ENCODE results near the gene RGCC.

RGCC gene

GRCh38 chr13:41460930-41461329 lies 3.6 kb downstream of the RGCC start:
- TF ChIP-seq EZH2phosphoT487 (IDR thresholded peaks at IDR 0.05; ENCODE audit: borderline replicate concordance) (no peak), CTCF (conservative IDR thresholded peaks at IDR 0.05; ENCODE audit: low read length) (no peak)
- no peaks in the 10 kb centered on the region for H3K9me2 ChIP-seq (replicated peaks; ENCODE audit: low read depth, low read length)
- no peak overlapping the region for H3K9ac ChIP-seq (ENCODE audit: low read depth, low read length, poor library complexity, severe bottlenecking)
- H3K27me3 ChIP-seq (ENCODE audit: insufficient read depth, low read length, poor library complexity, severe bottlenecking), result peaks cover 9% of the 10 kb centered on the region
- no peak overlapping the region for H2AFZ ChIP-seq (ENCODE audit: low read length)
- peaks cover 57% of the 10 kb centered on the region for H3K4me1 ChIP-seq (ENCODE audit: insufficient read depth, low read length, poor library complexity, severe bottlenecking)
- no peak overlapping the region for H3K4me3 ChIP-seq (ENCODE audit: low read length, poor library complexity, severe bottlenecking)
- H3K36me3 ChIP-seq (ENCODE audit: insufficient read depth, low read length), result no peaks in the 10 kb centered on the region
- peaks cover 5% of the 10 kb centered on the region; the same call in 1 of the 2 replicates for H3F3A ChIP-seq (ENCODE audit: low read depth)
- H3K9me3 ChIP-seq (ENCODE audit: insufficient read depth, low read depth, low read length), result no peaks in the 10 kb centered on the region
- H4K20me1 ChIP-seq (ENCODE audit: insufficient read depth, low read length, poor library complexity, severe bottlenecking), result no peaks in the 10 kb centered on the region
- H3K79me2 ChIP-seq (ENCODE audit: insufficient read depth, low read length), result no peaks in the 10 kb centered on the region
- no peak overlapping the region for H3K4me2 ChIP-seq (ENCODE audit: low read depth, low read length, poor library complexity, severe bottlenecking)

GRCh38 chr13:41461527-41462139 lies 4.3 kb downstream of the RGCC start:
- TF ChIP-seq EZH2phosphoT487 (IDR thresholded peaks at IDR 0.05; ENCODE audit: borderline replicate concordance), result no peak
- no peak for TF ChIP-seq CTCF (conservative IDR thresholded peaks at IDR 0.05; ENCODE audit: low read length)
- Histone ChIP-seq H3K9me3 (ENCODE audit: insufficient read depth, low read depth, low read length) (no peaks in the 10 kb centered on the region), H3K4me2 (ENCODE audit: low read depth, low read length, poor library complexity, severe bottlenecking) (no peak overlapping the region), H2AFZ (ENCODE audit: low read length) (no peak overlapping the region), H3K9ac (ENCODE audit: low read depth, low read length, poor library complexity, severe bottlenecking) (no peak overlapping the region), H3F3A (ENCODE audit: low read depth) (peaks cover 5% of the 10 kb centered on the region; the same call in 1 of the 2 replicates), H3K36me3 (ENCODE audit: insufficient read depth, low read length) (no peaks in the 10 kb centered on the region), H3K4me3 (ENCODE audit: low read length, poor library complexity, severe bottlenecking) (no peak overlapping the region), H4K20me1 (ENCODE audit: insufficient read depth, low read length, poor library complexity, severe bottlenecking) (no peaks in the 10 kb centered on the region), H3K9me2 (replicated peaks; ENCODE audit: low read depth, low read length) (no peaks in the 10 kb centered on the region), H3K27me3 (ENCODE audit: insufficient read depth, low read length, poor library complexity, severe bottlenecking) (peaks cover 9% of the 10 kb centered on the region), H3K79me2 (ENCODE audit: insufficient read depth, low read length) (no peaks in the 10 kb centered on the region), H3K4me1 (ENCODE audit: insufficient read depth, low read length, poor library complexity, severe bottlenecking) (peaks cover 64% of the 10 kb centered on the region)

- Histone ChIP-seq H3K9me3 (ENCODE audit: insufficient read depth, low read depth, low read length) (no peaks in the 10 kb centered on the region), H3F3A (ENCODE audit: low read depth) (peaks cover 5% of the 10 kb centered on the region; the same call in 1 of the 2 replicates), H3K4me1 (ENCODE audit: insufficient read depth, low read length, poor library complexity, severe bottlenecking) (peaks cover 72% of the 10 kb centered on the region), H3K79me2 (ENCODE audit: insufficient read depth, low read length) (no peaks in the 10 kb centered on the region), H3K4me3 (ENCODE audit: low read length, poor library complexity, severe bottlenecking) (no peak overlapping the region), H3K4me2 (ENCODE audit: low read depth, low read length, poor library complexity, severe bottlenecking) (no peak overlapping the region), H3K36me3 (ENCODE audit: insufficient read depth, low read length) (no peaks in the 10 kb centered on the region), H3K27me3 (ENCODE audit: insufficient read depth, low read length, poor library complexity, severe bottlenecking) (peaks cover 9% of the 10 kb centered on the region), H3K9ac (ENCODE audit: low read depth, low read length, poor library complexity, severe bottlenecking) (no peak overlapping the region), H2AFZ (ENCODE audit: low read length) (no peak overlapping the region), H4K20me1 (ENCODE audit: insufficient read depth, low read length, poor library complexity, severe bottlenecking) (no peaks in the 10 kb centered on the region), H3K9me2 (replicated peaks; ENCODE audit: low read depth, low read length) (no peaks in the 10 kb centered on the region)
- TF ChIP-seq EZH2phosphoT487 (IDR thresholded peaks at IDR 0.05; ENCODE audit: borderline replicate concordance) (no peak), CTCF (conservative IDR thresholded peaks at IDR 0.05; ENCODE audit: low read length) (no peak)
Observed at GRCh38 chr13:41462427-41462826, 5.1 kb downstream of the RGCC start.

Data from Loucy (cell line).